HCT116 (cell line): ENCODE data around the gene KRTCAP3. TPM values are rescaled to one million over a fixed set of nuclear protein-coding genes. Genes with fewer than 3 reads are reported as not detected.

Experiments used
- ATAC-seq: fragments of 200-7000 bp; cut with Tn5 transposase; 2 replicates; pipeline ENCODE4 v1.9.1; 2020; ENCODE audit warnings: mild to moderate bottlenecking, moderate library complexity
- BruUV-seq: library from RNA; stranded (reverse); fragments of 400-500 nt; replicated peaks from 2 replicates; lab custom pipeline; 2021; lab: Mats Ljungman, UMichigan
- CTCF ChIA-PET: fragments of 300-600 bp; sonication (Branson Sonifier 250); formaldehyde crosslinking; loops from one replicate; lab custom pipeline; 2021; ENCODE audit warnings: antibody characterized with exemption; lab: Charles Lee
- POLR2A ChIA-PET: fragments of 300-600, 350-600 bp; sonication (Branson Sonifier 250); formaldehyde crosslinking; loops from one replicate; lab custom pipeline; 2021; ENCODE audit warnings: antibody characterized with exemption; lab: Charles Lee
- RAD21 ChIA-PET, 2 experiments: fragments of 300-600 bp; sonication (Branson Sonifier 250); formaldehyde crosslinking; loops; one replicate each; lab custom pipeline; 2023; ENCODE audit warnings: low total read pairs in 2 of 2; ENCODE audit not compliant: uncharacterized antibody in 2 of 2, unreplicated experiment in 2 of 2, low non-redundant PET in 1 of 2; lab: Charles Lee
- DNase-seq: peaks from one replicate; pipeline ENCODE4 v3.0.0-alpha.2; 2010; ENCODE audit warnings: low read depth, low spot score
- H2AFZ ChIP-seq: fragments of 200-600 bp; shearing (Covaris generic), sonication (generic); 2 replicates; pipeline ENCODE4 v1.6.1; 2017; ENCODE audit warnings: low read depth, mixed run types, mixed read lengths, antibody characterized with exemption, low read length; ENCODE audit not compliant: poor library complexity, severe bottlenecking
- H3K27ac ChIP-seq: 2 replicates; pipeline ENCODE4 v1.5.1; 2012; ENCODE audit warnings: low read depth, low read length
- H3K27me3 ChIP-seq: fragments of 200-600 bp; sonication (generic); 2 replicates; pipeline ENCODE4 v1.6.1; 2016; ENCODE audit warnings: mixed run types, low read length, mixed read lengths; ENCODE audit not compliant: insufficient read depth
- H3K36me3 ChIP-seq, 2 experiments: fragments of 200-500 bp in 1 of 2; fragments of 200-600 bp in 1 of 2; sonication (Bioruptor generic) in 1 of 2; sonication (generic) in 1 of 2; 2 replicates each; pipeline versions ENCODE4 v1.5.1 to v1.6.1; 2014 to 2016; ENCODE audit warnings: low read length in 2 of 2, inconsistent platforms in 1 of 2, mixed read lengths in 1 of 2, mixed run types in 1 of 2; ENCODE audit not compliant: insufficient read depth in 2 of 2, control insufficient read depth in 1 of 2
- H3K4me1 ChIP-seq, 2 experiments: fragments of 200-600 bp in 1 of 2; sonication (generic) in 1 of 2; 2 replicates each; pipeline versions ENCODE4 v1.5.1 to v1.6.1; 2012 to 2017; ENCODE audit warnings: low read length in 2 of 2, inconsistent platforms in 1 of 2, mild to moderate bottlenecking in 1 of 2, mixed read lengths in 1 of 2, mixed run types in 1 of 2, moderate library complexity in 1 of 2; ENCODE audit not compliant: insufficient read depth in 2 of 2, control insufficient read depth in 1 of 2
- H3K4me2 ChIP-seq: fragments of 200-600 bp; sonication (generic); 2 replicates; pipeline ENCODE4 v1.6.1; 2017; ENCODE audit warnings: mixed run types, low read length, mixed read lengths
- H3K4me3 ChIP-seq, 2 experiments: fragments of 200-600 bp in 1 of 2; sonication (generic) in 1 of 2; replicated peaks in 1 of 2; 2 replicates each; pipeline ENCODE4 v1.5.1; 2011 to 2016; ENCODE audit warnings: low read length in 2 of 2, control low read depth in 1 of 2, low read depth in 1 of 2, mild to moderate bottlenecking in 1 of 2, mixed read lengths in 1 of 2, mixed run types in 1 of 2
- H3K79me2 ChIP-seq: fragments of 200-600 bp; sonication (generic); 2 replicates; pipeline ENCODE4 v1.6.1; 2017; ENCODE audit warnings: mild to moderate bottlenecking, mixed run types, low read length, moderate library complexity, mixed read lengths; ENCODE audit not compliant: insufficient read depth
- H3K9ac ChIP-seq: fragments of 200-600 bp; sonication (generic); 2 replicates; pipeline ENCODE4 v1.6.1; 2016; ENCODE audit warnings: low read length, mixed read lengths
- H3K9me2 ChIP-seq: fragments of 200-600 bp; sonication (generic), shearing (Covaris generic); 2 replicates; pipeline ENCODE4 v1.6.1; 2017; ENCODE audit warnings: mixed run types, mild to moderate bottlenecking, moderate library complexity; ENCODE audit not compliant: insufficient read depth
- H3K9me3 ChIP-seq, 2 experiments: fragments of 200-500 bp in 1 of 2; fragments of 200-600 bp in 1 of 2; sonication (Bioruptor generic) in 1 of 2; sonication (generic) in 1 of 2; 2 replicates each; pipeline ENCODE4 v1.6.1; 2014 to 2017; ENCODE audit warnings: low read length in 2 of 2, mixed read lengths in 2 of 2, inconsistent platforms in 1 of 2, low read depth in 1 of 2, mild to moderate bottlenecking in 1 of 2, mixed run types in 1 of 2, moderate library complexity in 1 of 2; ENCODE audit not compliant: control insufficient read depth in 1 of 2, insufficient read depth in 1 of 2
- H4K20me1 ChIP-seq: fragments of 200-600 bp; sonication (generic), shearing (Covaris generic); 2 replicates; pipeline ENCODE4 v1.6.1; 2017; ENCODE audit warnings: mixed run types, mild to moderate bottlenecking, moderate library complexity; ENCODE audit not compliant: insufficient read depth
- CBX3 ChIP-seq: IDR thresholded peaks from 2 replicates; pipeline ENCODE4 v1.6.1; 2012; ENCODE audit warnings: low read depth
- EGR1 ChIP-seq: IDR thresholded peaks from 2 replicates; pipeline ENCODE4 v1.6.1; 2012; ENCODE audit warnings: low read depth
- ELF1 ChIP-seq: IDR thresholded peaks from 2 replicates; pipeline ENCODE4 v1.6.1; 2012; ENCODE audit warnings: low read depth, borderline replicate concordance
- FOSL1 ChIP-seq: IDR thresholded peaks from 2 replicates; pipeline ENCODE4 v1.6.1; 2012; ENCODE audit warnings: low read depth
- JUND ChIP-seq: IDR thresholded peaks from 2 replicates; pipeline ENCODE4 v1.6.1; 2012
- POLR2A ChIP-seq: IDR thresholded peaks from 2 replicates; pipeline ENCODE4 v1.7.0; 2011; ENCODE audit warnings: borderline replicate concordance; ENCODE audit not compliant: insufficient read depth, insufficient read length; ENCODE audit errors: extremely low read depth
- RAD21 ChIP-seq: IDR thresholded peaks from 2 replicates; pipeline ENCODE4 v1.6.1; 2012; ENCODE audit warnings: low read depth, mild to moderate bottlenecking
- REST ChIP-seq: IDR thresholded peaks from 2 replicates; pipeline ENCODE4 v1.6.1; 2012; ENCODE audit warnings: low read depth
- SIN3A ChIP-seq: IDR thresholded peaks from 2 replicates; pipeline ENCODE4 v1.6.1; 2012; ENCODE audit warnings: low read depth
- SP1 ChIP-seq: IDR thresholded peaks from 2 replicates; pipeline ENCODE4 v1.6.1; 2012; ENCODE audit warnings: low read depth
- ZFX ChIP-seq: fragments of 450-650 bp; IDR thresholded peaks from 2 replicates; pipeline ENCODE4 v1.6.1; 2017
- ZNF274 ChIP-seq: fragments of 200-500 bp; sonication (Bioruptor generic); IDR thresholded peaks from 2 replicates; pipeline ENCODE4 v1.6.1; 2014; ENCODE audit warnings: mild to moderate bottlenecking, low read depth, low read length, inconsistent platforms
- intact Hi-C: fragments of 100-400 bp; cut with micrococcal nuclease; formaldehyde crosslinking; loops from 2 replicates; pipeline ENCODE4 v1.10.0; 2022
- total RNA-seq: library from RNA; stranded (reverse); gene quantifications from one replicate; pipeline ENCODE4 v1.2.1, GENCODE V29; 2021; ENCODE audit not compliant: unreplicated experiment
- TF ChIP-seq, protein P1 (sequence below), 3 experiments: fragments of 200-600 bp in 1 of 3; sonication (generic) in 1 of 3; IDR thresholded peaks in 2 of 3; conservative IDR thresholded peaks in 1 of 3; 2 replicates each; pipeline ENCODE4 v1.5.1; 2012 to 2017; ENCODE audit warnings: low read depth in 2 of 3, low read length in 2 of 3, antibody characterized with exemption in 1 of 3, borderline replicate concordance in 1 of 3, control low read depth in 1 of 3, mild to moderate bottlenecking in 1 of 3, mixed read lengths in 1 of 3, mixed run types in 1 of 3, moderate library complexity in 1 of 3; ENCODE audit not compliant: insufficient read depth in 1 of 3
- TF ChIP-seq, protein P2 (sequence below): IDR thresholded peaks from 2 replicates; pipeline ENCODE4 v1.6.1; 2012

Gene KRTCAP3
- total RNA-seq, 1 experiment from 2014 or later = 65.7 TPM

- Histone ChIP-seq H3K4me3 (no peak overlapping the region), H3K27ac (no peak overlapping the region)
- DNase-seq = no peak
- POLR2A ChIA-PET = no interaction called here
- TF ChIP-seq, protein P1, sequence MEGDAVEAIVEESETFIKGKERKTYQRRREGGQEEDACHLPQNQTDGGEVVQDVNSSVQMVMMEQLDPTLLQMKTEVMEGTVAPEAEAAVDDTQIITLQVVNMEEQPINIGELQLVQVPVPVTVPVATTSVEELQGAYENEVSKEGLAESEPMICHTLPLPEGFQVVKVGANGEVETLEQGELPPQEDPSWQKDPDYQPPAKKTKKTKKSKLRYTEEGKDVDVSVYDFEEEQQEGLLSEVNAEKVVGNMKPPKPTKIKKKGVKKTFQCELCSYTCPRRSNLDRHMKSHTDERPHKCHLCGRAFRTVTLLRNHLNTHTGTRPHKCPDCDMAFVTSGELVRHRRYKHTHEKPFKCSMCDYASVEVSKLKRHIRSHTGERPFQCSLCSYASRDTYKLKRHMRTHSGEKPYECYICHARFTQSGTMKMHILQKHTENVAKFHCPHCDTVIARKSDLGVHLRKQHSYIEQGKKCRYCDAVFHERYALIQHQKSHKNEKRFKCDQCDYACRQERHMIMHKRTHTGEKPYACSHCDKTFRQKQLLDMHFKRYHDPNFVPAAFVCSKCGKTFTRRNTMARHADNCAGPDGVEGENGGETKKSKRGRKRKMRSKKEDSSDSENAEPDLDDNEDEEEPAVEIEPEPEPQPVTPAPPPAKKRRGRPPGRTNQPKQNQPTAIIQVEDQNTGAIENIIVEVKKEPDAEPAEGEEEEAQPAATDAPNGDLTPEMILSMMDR (IDR thresholded peaks at IDR 0.05 in 2 of 3, conservative IDR thresholded peaks at IDR 0.05 in 1 of 3; ENCODE audit: borderline replicate concordance in 1 of 3, insufficient read depth in 1 of 3, low read depth in 2 of 3, low read length in 2 of 3) = no peak
- TF ChIP-seq, all 23 proteins: peak for 0
- ChIA-PET RAD21 (no interaction called here), CTCF (no interaction called here)
- H3K9me2 ChIP-seq = no peaks in the 10 kb centered on the region
- no peaks in the 10 kb centered on the region for H3K36me3 ChIP-seq
- no peaks in the 10 kb centered on the region for H3K9me3 ChIP-seq
- H3K4me2 ChIP-seq = no peak overlapping the region
- no peaks in the 10 kb centered on the region for H3K79me2 ChIP-seq
- H2AFZ ChIP-seq = no peak overlapping the region
- no peaks in the 10 kb centered on the region for H4K20me1 ChIP-seq
- H3K4me1 ChIP-seq = no peaks in the 10 kb centered on the region
- no peak overlapping the region for H3K9ac ChIP-seq
- intact Hi-C loops = no loop called here
- BruUV-seq = no TSS peak
- H3K27me3 ChIP-seq = no peaks in the 10 kb centered on the region
- no peak for ATAC-seq
These were observed 22.3 kb downstream of the KRTCAP3 start for GRCh38 chr2:27464443-27464842.

GRCh38 chr2:27471961-27472360 lies 29.8 kb downstream of the KRTCAP3 start:
- RAD21 ChIA-PET = no interaction called here
- H3K4me1 ChIP-seq = no peaks in the 10 kb centered on the region
- no peak overlapping the region for H3K9ac ChIP-seq
- H3K4me2 ChIP-seq = no peak overlapping the region
- no peaks in the 10 kb centered on the region for H3K9me3 ChIP-seq
- H3K9me2 ChIP-seq = no peaks in the 10 kb centered on the region
- POLR2A ChIA-PET = no interaction called here
- H3K27me3 ChIP-seq = no peaks in the 10 kb centered on the region
- CTCF ChIA-PET = no interaction called here
- no peak for ATAC-seq
- BruUV-seq = no TSS peak
- H3K27ac ChIP-seq = no peak overlapping the region
- no peak for DNase-seq
- no peak overlapping the region for H3K4me3 ChIP-seq
- no peaks in the 10 kb centered on the region for H3K79me2 ChIP-seq
- intact Hi-C loops = no loop called here
- H4K20me1 ChIP-seq = no peaks in the 10 kb centered on the region
- no peaks in the 10 kb centered on the region for H3K36me3 ChIP-seq
- H2AFZ ChIP-seq = no peak overlapping the region
- no peak for TF ChIP-seq POLR2A
- no peak for TF ChIP-seq SP1
- no peak for TF ChIP-seq ZNF274
- no peak for TF ChIP-seq REST
- no peak for TF ChIP-seq RAD21
- TF ChIP-seq, protein P1 (IDR thresholded peaks at IDR 0.05 in 2 of 3, conservative IDR thresholded peaks at IDR 0.05 in 1 of 3; ENCODE audit: borderline replicate concordance in 1 of 3, insufficient read depth in 1 of 3, low read depth in 2 of 3, low read length in 2 of 3) = no peak
- TF ChIP-seq, protein P2, sequence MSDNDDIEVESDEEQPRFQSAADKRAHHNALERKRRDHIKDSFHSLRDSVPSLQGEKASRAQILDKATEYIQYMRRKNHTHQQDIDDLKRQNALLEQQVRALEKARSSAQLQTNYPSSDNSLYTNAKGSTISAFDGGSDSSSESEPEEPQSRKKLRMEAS = no peak
- no peak for TF ChIP-seq EGR1
- no peak for TF ChIP-seq ZFX
- no peak for TF ChIP-seq CBX3
- no peak for TF ChIP-seq ELF1
- no peak for TF ChIP-seq FOSL1
- no peak for TF ChIP-seq SIN3A
- no peak for TF ChIP-seq JUND
